GM10266 (cell line): ENCODE results near the gene GRK4.

Experiments
- DNase-seq: peaks from one replicate; pipeline ENCODE4 v3.0.0; 2012; ENCODE audit errors: extremely low spot score
- CTCF ChIP-seq: IDR thresholded peaks from 2 replicates; pipeline ENCODE4 v1.5.1; 2012; ENCODE audit warnings: mild to moderate bottlenecking, low read depth; ENCODE audit not compliant: control insufficient read depth, insufficient read depth; ENCODE audit errors: missing control alignments

The GRK4 gene

GRCh38 chr4:2946812-2947600 lies 16.4 kb upstream of the GRK4 start:
- TF ChIP-seq CTCF: no peak
- DNase-seq: no peak

GRCh38 chr4:2947926-2948325 lies 15.4 kb upstream of the GRK4 start:
- TF ChIP-seq CTCF: no peak
- DNase-seq: no peak

GRCh38 chr4:2948895-2949781 lies 14.2 kb upstream of the GRK4 start:
- peak; percentile 54 for TF ChIP-seq CTCF

GRCh38 chr4:2949782-2950125 lies 13.6 kb upstream of the GRK4 start:
- DNase-seq: no peak
- TF ChIP-seq CTCF: no peak

More at GRCh38 chr4:2948895-2949781, 14.2 kb upstream of the GRK4 start:
- DNase-seq: no peak

GRCh38 chr4:2950221-2950989 lies 13.0 kb upstream of the GRK4 start:
- no peak for DNase-seq
- TF ChIP-seq CTCF: no peak

GRCh38 chr4:2953496-2953895 lies 9.9 kb upstream of the GRK4 start:
- TF ChIP-seq CTCF: no peak
- DNase-seq: no peak
